ENCODE data around the gene PRR23E. TPM values are rescaled to one million over a fixed set of nuclear protein-coding genes. Genes with fewer than 3 reads are reported as not detected.

PRR23E gene
- total and polyA plus RNA-seq, 2 experiments from 2014 or later, result not detected

- no peaks in the 10 kb centered on the region for H3K36me3 ChIP-seq
- DNase-seq (ENCODE audit: low read depth in 1 of 2, low spot score in 1 of 2), result no peak
- H3K4me3 ChIP-seq, result no peak overlapping the region
- H3K27ac ChIP-seq, result no peak overlapping the region
- no peak for TF ChIP-seq CTCF (IDR thresholded peaks at IDR 0.05; ENCODE audit: low read depth, low read length)
- H3K27me3 ChIP-seq, result no peaks in the 10 kb centered on the region
- H3K4me1 ChIP-seq (ENCODE audit: low read depth), result peaks cover 3% of the 10 kb centered on the region
- no peaks in the 10 kb centered on the region for H3K9me3 ChIP-seq (ENCODE audit: low read depth)
Observed at GRCh38 chr3:127180859-127181258, 12.1 kb upstream of the PRR23E start.

GRCh38 chr3:127182431-127182830 lies 10.5 kb upstream of the PRR23E start:
- Histone ChIP-seq H3K27me3 (no peaks in the 10 kb centered on the region), H3K36me3 (no peaks in the 10 kb centered on the region), H3K4me1 (ENCODE audit: low read depth) (peaks cover 3% of the 10 kb centered on the region), H3K4me3 (no peak overlapping the region), H3K9me3 (ENCODE audit: low read depth) (no peaks in the 10 kb centered on the region), H3K27ac (no peak overlapping the region)
- DNase-seq (ENCODE audit: low read depth in 1 of 2, low spot score in 1 of 2), result no peak
- no peak for TF ChIP-seq CTCF (IDR thresholded peaks at IDR 0.05; ENCODE audit: low read depth, low read length)

- no peak overlapping the region for H3K4me3 ChIP-seq
- peaks cover 3% of the 10 kb centered on the region for H3K4me1 ChIP-seq (ENCODE audit: low read depth)
- no peaks in the 10 kb centered on the region for H3K27me3 ChIP-seq
- no peaks in the 10 kb centered on the region for H3K36me3 ChIP-seq
- no peak overlapping the region for H3K27ac ChIP-seq
- TF ChIP-seq CTCF (IDR thresholded peaks at IDR 0.05; ENCODE audit: low read depth, low read length), result no peak
- H3K9me3 ChIP-seq (ENCODE audit: low read depth), result no peaks in the 10 kb centered on the region
- DNase-seq (ENCODE audit: low read depth in 1 of 2, low spot score in 1 of 2), result no peak
Observed at GRCh38 chr3:127182848-127183714, 9.8 kb upstream of the PRR23E start.

- H3K4me1 ChIP-seq (ENCODE audit: low read depth), result peaks cover 3% of the 10 kb centered on the region
- no peak for TF ChIP-seq CTCF (IDR thresholded peaks at IDR 0.05; ENCODE audit: low read depth, low read length)
- no peaks in the 10 kb centered on the region for H3K27me3 ChIP-seq
- no peak for DNase-seq (ENCODE audit: low read depth in 1 of 2, low spot score in 1 of 2)
- no peaks in the 10 kb centered on the region for H3K9me3 ChIP-seq (ENCODE audit: low read depth)
- no peak overlapping the region for H3K4me3 ChIP-seq
- H3K36me3 ChIP-seq, result no peaks in the 10 kb centered on the region
- no peak overlapping the region for H3K27ac ChIP-seq
Observed at GRCh38 chr3:127183931-127184869, 8.7 kb upstream of the PRR23E start.

GRCh38 chr3:127184870-127185216 lies 8.1 kb upstream of the PRR23E start:
- no peak for DNase-seq (ENCODE audit: low read depth in 1 of 2, low spot score in 1 of 2)
- Histone ChIP-seq H3K36me3 (no peaks in the 10 kb centered on the region), H3K4me3 (no peak overlapping the region), H3K9me3 (ENCODE audit: low read depth) (no peaks in the 10 kb centered on the region), H3K4me1 (ENCODE audit: low read depth) (peaks cover 3% of the 10 kb centered on the region), H3K27ac (no peak overlapping the region), H3K27me3 (no peaks in the 10 kb centered on the region)
- TF ChIP-seq CTCF (IDR thresholded peaks at IDR 0.05; ENCODE audit: low read depth, low read length), result no peak
